HG02884 (cell line): ENCODE data around the gene ING5.
"Not testable (repeated sequence)": the region's sequence is repeated elsewhere in the genome, so short reads cannot be mapped to it uniquely, and the experiment has no call there.

Experiments
- ATAC-seq: cut with Tn5 transposase; IDR thresholded peaks from one replicate; pipeline ENCODE4 v1.9.1; 2021; ENCODE audit warnings: mild to moderate bottlenecking, moderate library complexity; ENCODE audit not compliant: unreplicated experiment

ING5 gene

GRCh38 chr2:241755777-241756176 lies 53.9 kb downstream of the ING5 start:
- no peak for ATAC-seq

- no peak for ATAC-seq
These were observed 57.4 kb downstream of the ING5 start for GRCh38 chr2:241759067-241759807.

DNA sequence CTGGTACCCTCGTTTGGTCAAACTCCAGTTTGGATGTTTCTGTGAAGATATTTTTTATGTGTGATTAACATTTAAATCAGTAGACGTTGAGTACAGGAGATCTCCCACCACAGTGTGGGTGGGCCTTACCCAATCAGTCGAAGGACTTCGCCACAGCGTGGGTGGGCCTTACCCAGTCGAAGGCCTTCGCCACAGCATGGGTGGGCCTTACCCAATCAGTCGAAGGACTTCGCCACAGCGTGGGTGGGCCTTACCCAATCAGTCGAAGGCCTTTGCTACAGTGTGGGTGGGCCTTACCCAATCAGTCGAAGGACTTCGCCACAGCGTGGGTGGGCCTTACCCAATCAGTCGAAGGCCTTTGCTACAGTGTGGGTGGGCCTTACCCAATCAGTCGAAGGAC lies 58.1 kb downstream of the ING5 start:
- ATAC-seq, result not testable (repeated sequence)

- no peak for ATAC-seq
These were observed 58.5 kb downstream of the ING5 start for GRCh38 chr2:241760301-241760771.

- no peak for ATAC-seq
These were observed 60.6 kb downstream of the ING5 start for GRCh38 chr2:241762321-241762932.

DNA sequence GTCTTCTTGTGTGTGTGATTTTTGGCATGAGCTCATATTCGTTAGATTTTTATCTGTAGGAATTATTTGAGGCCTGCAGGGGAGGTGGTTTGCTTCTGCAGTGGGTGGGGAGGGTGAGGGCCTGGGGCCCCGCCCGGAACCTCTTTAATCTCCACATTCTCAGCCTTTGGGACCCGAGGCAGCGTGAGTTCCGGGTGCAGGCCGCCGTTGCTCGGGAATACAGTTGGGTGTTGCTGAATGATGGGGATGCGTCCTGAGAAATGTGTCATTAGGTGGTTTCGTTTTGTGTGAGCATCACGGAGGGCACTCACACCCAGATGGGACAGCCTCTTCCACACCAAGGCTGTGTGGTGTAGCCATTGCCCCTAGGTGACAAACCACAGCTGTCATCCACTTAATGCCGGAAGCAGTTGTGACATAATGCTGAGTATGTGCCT lies 61.1 kb downstream of the ING5 start:
- no peak for ATAC-seq

DNA sequence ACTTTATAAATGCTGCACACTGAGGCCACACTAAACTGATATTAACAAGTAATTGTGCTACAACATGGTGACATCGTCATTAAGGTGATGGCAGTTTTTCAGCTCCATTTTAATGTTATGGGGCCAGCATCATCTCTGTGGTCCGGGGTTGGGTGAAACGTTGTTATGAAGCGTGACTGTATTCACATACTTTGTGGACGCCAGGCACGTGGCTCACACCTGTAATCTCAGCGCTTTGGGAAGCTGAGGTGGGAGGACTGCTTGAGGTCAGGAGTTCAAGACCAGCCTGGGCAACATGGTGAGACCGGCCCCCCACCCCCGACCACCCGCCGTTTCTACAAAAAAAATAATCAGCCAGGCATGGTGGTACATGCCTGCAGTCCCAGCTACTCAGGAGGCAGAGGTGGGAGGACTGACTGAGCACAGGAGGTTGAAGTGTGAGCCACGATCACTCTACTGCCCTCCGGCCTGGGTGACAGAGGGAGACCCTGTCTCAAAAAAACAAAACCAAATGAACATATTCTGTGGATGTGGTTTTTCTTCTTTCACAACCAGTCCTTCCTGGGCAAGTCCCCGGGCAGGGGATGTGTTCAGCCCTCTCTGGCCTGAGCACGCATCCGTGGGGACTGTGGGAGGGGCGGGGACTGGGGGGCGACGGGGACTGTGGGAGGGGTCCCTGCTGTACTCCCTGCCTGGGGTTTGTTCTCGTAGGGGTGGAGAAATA lies 61.9 kb downstream of the ING5 start:
- no peak for ATAC-seq

DNA sequence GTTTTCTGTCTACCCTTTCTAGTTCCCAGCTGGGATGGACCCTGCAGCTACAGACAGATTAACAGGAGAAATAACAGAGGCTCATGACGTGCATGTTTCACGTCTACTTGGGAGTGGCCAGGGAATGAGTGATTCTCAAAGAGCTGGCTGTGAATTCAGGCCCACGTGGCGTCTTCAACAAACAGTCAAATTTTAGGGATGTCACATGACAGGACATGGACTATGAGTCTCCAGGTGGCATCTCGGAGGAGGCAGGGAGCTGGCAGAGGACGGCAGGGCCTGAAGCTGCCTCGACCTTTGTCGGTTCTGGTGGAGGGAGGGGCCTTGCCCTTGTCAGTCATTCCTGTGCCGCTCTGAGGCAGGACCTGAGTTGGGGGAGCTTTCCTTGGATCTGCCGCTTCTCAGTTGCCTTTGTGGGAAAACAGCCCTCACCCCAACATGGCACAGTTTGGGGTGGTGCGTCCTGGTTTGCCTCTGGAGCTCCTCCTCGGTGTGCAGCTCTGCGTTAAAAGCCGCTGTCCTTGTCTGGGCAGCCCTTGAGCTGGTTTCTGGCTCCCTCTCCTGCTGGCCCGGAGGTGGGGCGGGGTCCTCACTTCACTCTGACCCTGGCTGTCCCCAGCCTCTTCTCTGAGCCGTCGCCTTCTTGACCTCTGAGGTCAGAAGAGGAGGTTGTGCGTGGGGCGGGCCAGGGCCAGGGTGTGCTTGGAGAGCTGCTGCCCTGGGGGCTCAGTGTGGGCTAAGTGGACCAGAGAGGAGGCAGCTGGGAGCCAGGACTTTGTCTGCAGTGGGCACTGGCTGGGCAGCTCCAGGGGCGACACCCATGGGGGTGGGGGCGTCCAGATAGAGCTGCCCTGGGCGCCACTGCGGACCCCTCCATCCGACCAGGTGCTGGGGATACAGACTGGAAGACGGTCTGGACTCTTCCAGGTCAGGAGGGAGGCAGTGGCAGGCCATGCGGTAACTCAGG lies 62.7 kb downstream of the ING5 start:
- no peak for ATAC-seq

GRCh38 chr2:241767464-241768250 lies 65.8 kb downstream of the ING5 start:
- ATAC-seq, result no peak

- no peak for ATAC-seq
These were observed 66.4 kb downstream of the ING5 start for GRCh38 chr2:241768251-241768711.

DNA sequence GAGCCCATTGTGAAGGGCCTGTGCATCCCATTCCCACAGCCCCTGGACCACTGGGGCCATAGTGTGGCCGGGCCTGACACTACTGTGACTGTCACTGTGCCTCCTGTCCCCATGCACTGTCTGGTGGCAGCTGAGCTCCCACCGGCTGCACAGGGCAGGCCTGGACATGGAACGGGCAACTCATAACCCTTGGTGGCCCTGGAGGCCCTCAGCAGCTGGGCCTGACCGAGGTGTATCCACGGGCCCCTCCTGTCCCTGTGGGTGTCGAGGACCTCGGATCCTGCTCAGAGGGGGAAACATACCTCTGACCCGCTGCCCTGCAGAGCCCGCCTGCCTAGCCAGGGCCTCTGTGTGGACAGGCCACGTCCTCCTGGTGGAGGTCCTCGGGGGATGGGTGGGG lies 67.0 kb downstream of the ING5 start:
- ATAC-seq, result no peak

GRCh38 chr2:241769819-241770184 lies 68.0 kb downstream of the ING5 start:
- no peak for ATAC-seq

GRCh38 chr2:241770185-241770935 lies 68.5 kb downstream of the ING5 start:
- no peak for ATAC-seq

DNA sequence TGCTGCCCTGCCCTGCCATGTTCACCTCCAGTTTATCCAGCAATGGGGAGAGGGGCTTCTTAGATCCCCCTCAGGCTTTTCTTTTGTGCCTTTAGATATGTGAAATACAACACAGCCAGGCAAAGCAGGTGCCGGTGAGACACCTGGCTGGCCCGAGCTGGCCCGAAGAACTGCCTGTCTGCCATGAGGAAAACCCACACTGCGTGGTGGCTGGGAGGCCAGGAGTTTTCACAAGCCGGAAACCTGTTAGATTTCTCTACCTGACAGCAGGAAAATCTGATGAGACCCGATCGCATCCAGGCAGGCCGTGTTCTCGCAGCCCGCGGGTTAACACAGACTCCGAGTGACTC lies 69.1 kb downstream of the ING5 start:
- ATAC-seq, result no peak

DNA sequence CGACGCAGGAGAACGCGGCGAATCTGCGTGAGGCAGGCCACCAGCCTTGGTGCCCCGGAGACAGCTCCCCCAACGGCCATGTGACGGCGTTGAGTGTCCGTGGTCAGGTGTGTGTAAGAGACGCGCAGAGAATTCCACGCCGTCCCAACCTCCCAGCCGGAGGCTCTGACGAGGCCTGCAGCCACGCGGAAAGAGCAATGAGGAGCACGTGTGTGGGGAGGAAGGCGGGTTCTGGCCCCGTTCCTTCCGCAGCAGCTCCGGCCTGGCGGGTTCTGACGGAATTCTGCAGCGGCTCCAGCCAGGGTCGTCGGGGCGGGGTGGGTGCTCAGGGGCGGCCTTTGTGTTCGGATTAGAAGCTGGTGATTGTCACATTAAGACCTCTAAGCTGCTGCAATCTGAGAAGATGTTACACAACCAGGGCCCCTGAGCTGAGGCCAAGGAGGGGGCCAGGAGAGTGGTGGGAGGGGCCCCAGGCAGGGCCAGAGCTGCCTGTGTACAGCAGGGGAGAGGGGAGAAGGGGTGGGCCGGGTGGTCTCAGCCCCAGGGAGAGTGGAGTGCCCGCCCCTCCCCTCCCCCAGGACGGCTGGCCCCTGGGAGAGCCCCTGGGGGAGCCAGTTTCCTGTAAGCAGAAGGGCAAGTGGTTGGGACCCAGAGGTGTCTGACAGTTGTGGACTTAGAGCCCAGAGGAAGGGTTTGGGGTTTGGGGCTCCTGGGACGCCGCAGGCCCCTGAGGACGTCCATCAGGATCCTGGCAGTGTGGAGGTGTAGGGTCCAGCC lies 69.6 kb downstream of the ING5 start:
- no peak for ATAC-seq

DNA sequence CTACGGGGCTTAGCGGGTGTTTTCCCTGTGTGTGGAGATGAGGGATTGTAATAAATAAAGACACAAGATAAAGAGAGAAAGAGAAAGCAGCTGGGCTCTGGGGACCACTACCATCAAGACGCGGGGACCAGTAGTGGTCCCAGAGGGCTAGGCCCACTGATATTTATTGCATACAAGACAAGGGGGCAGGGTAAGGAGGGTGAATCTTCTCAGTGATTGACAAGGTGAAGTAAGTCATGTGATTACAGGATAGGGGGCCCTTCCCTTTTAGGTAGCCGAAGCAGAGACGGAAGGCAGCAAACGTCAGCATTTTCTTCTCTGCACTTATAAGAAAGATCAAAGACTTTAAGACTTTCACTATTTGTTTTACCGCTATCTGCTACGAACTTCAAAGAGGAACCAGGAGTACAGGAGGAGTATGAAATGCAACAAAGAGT lies 70.2 kb downstream of the ING5 start:
- ATAC-seq, result no peak

GRCh38 chr2:241773511-241774418 lies 71.9 kb downstream of the ING5 start:
- ATAC-seq, result no peak
